ENCODE measurements around the gene CHRM5. TPM values are rescaled to one million over a fixed set of nuclear protein-coding genes. Genes with fewer than 3 reads are reported as not detected.

The CHRM5 gene
- polyA plus RNA-seq, 1 donor (not counting 4 experiments of a cell fraction or from before 2014, with no cell fraction given): 0.01 TPM

DNA sequence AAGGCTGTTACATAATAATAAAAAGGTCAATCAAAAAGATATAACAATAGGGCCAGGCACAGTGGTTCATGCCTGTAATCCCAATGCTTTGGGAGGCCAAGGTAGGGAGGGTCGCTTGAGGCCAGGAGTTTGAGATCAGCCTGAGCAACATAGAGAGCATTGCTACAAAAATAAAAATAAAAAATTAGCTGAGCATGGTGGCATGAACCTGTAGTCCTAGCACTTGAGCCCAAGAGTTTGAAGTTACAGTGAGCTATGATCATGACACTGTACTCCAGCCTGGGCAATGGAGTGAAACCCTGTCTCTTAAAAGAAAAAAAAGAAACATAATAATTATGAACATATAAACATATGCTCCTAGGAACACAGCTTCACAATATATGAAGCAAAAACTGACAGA, 41.4 kb downstream of the CHRM5 start:
- no peak overlapping the region for H3K4me2 ChIP-seq (ENCODE audit: control insufficient read depth, extremely low read depth, insufficient read depth, low read depth, low read length)
- TF ChIP-seq, protein P1, sequence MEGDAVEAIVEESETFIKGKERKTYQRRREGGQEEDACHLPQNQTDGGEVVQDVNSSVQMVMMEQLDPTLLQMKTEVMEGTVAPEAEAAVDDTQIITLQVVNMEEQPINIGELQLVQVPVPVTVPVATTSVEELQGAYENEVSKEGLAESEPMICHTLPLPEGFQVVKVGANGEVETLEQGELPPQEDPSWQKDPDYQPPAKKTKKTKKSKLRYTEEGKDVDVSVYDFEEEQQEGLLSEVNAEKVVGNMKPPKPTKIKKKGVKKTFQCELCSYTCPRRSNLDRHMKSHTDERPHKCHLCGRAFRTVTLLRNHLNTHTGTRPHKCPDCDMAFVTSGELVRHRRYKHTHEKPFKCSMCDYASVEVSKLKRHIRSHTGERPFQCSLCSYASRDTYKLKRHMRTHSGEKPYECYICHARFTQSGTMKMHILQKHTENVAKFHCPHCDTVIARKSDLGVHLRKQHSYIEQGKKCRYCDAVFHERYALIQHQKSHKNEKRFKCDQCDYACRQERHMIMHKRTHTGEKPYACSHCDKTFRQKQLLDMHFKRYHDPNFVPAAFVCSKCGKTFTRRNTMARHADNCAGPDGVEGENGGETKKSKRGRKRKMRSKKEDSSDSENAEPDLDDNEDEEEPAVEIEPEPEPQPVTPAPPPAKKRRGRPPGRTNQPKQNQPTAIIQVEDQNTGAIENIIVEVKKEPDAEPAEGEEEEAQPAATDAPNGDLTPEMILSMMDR (optimal IDR thresholded peaks at IDR 0.05 in 1 of 3, IDR thresholded peaks at IDR 0.05 in 1 of 3, conservative IDR thresholded peaks at IDR 0.05 in 1 of 3; ENCODE audit: extremely low read depth in 1 of 3, insufficient read depth in 2 of 3, low read length in 3 of 3): no peak
- TF ChIP-seq EZH2 (IDR thresholded peaks at IDR 0.05; ENCODE audit: low read length): no peak
- no peak for FAIRE-seq
- no peak for DNase-seq (ENCODE audit: low read depth, low spot score)
- H3K9me3 ChIP-seq (ENCODE audit: control insufficient read depth, low read depth, low read length): no peaks in the 10 kb centered on the region
- no peaks in the 10 kb centered on the region for H3K4me1 ChIP-seq (ENCODE audit: control insufficient read depth, extremely low read depth, insufficient read depth, low read length)
- no peak overlapping the region for H2AFZ ChIP-seq (ENCODE audit: control insufficient read depth, low read length)
- no peaks in the 10 kb centered on the region for H3K9me1 ChIP-seq (ENCODE audit: control insufficient read depth, extremely low read depth, insufficient read depth, low read length)
- H4K20me1 ChIP-seq (ENCODE audit: control insufficient read depth, extremely low read depth, insufficient read depth, low read length): no peaks in the 10 kb centered on the region
- no peak overlapping the region for H3K27ac ChIP-seq (ENCODE audit: control insufficient read depth, insufficient read depth, low read length)
- no peak overlapping the region for H3K4me3 ChIP-seq (ENCODE audit: control insufficient read depth in 2 of 3, extremely low read depth in 1 of 3, insufficient read depth in 2 of 3, low read depth in 1 of 3, low read length in 3 of 3)
- H3K79me2 ChIP-seq (ENCODE audit: control insufficient read depth, insufficient read depth, low read length): no peaks in the 10 kb centered on the region
- no peak overlapping the region for H3K9ac ChIP-seq (ENCODE audit: control insufficient read depth, extremely low read depth, insufficient read depth, low read length)
- H3K27me3 ChIP-seq (ENCODE audit: control insufficient read depth, extremely low read depth, insufficient read depth, low read length): no peaks in the 10 kb centered on the region
- H3K36me3 ChIP-seq (ENCODE audit: control insufficient read depth in 2 of 2, extremely low read depth in 1 of 2, insufficient read depth in 2 of 2, low read length in 2 of 2): no peaks in the 10 kb centered on the region
- dilution Hi-C loops (cut with MboI; ENCODE audit: extremely low pct_ligation_motif_present, low sequenced_read_pairs): no loop called here

DNA sequence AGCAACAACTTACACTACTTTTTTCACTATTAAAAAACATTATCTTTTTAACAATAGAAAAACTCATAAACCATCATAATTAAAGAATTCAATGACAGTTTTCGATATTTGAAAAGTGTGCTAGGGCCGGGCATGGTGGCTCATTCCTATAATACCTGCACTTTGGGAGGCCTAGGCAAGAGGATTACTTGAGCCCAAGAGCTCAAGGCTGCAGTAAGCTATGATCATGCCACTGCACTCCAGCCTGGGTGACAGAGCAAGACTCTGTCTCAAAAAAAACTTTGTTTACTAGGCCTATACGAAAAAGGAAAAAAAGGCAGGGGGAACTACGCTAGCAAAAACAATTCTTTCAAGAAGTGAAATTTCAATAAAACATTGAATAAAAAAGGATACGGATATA, 42.6 kb downstream of the CHRM5 start:
- FAIRE-seq (no peak), DNase-seq (ENCODE audit: low read depth, low spot score) (no peak)
- Histone ChIP-seq H3K4me2 (ENCODE audit: control insufficient read depth, extremely low read depth, insufficient read depth, low read depth, low read length) (no peak overlapping the region), H3K27ac (ENCODE audit: control insufficient read depth, insufficient read depth, low read length) (no peak overlapping the region), H3K9ac (ENCODE audit: control insufficient read depth, extremely low read depth, insufficient read depth, low read length) (no peak overlapping the region), H3K36me3 (ENCODE audit: control insufficient read depth in 2 of 2, extremely low read depth in 1 of 2, insufficient read depth in 2 of 2, low read length in 2 of 2) (no peaks in the 10 kb centered on the region), H3K79me2 (ENCODE audit: control insufficient read depth, insufficient read depth, low read length) (no peaks in the 10 kb centered on the region), H3K4me3 (ENCODE audit: control insufficient read depth in 2 of 3, extremely low read depth in 1 of 3, insufficient read depth in 2 of 3, low read depth in 1 of 3, low read length in 3 of 3) (no peak overlapping the region), H3K9me3 (ENCODE audit: control insufficient read depth, low read depth, low read length) (no peaks in the 10 kb centered on the region), H2AFZ (ENCODE audit: control insufficient read depth, low read length) (no peak overlapping the region), H3K27me3 (ENCODE audit: control insufficient read depth, extremely low read depth, insufficient read depth, low read length) (no peaks in the 10 kb centered on the region), H4K20me1 (ENCODE audit: control insufficient read depth, extremely low read depth, insufficient read depth, low read length) (no peaks in the 10 kb centered on the region), H3K4me1 (ENCODE audit: control insufficient read depth, extremely low read depth, insufficient read depth, low read length) (no peaks in the 10 kb centered on the region), H3K9me1 (ENCODE audit: control insufficient read depth, extremely low read depth, insufficient read depth, low read length) (no peaks in the 10 kb centered on the region)
- TF ChIP-seq, protein P1 (optimal IDR thresholded peaks at IDR 0.05 in 1 of 3, IDR thresholded peaks at IDR 0.05 in 1 of 3, conservative IDR thresholded peaks at IDR 0.05 in 1 of 3; ENCODE audit: extremely low read depth in 1 of 3, insufficient read depth in 2 of 3, low read length in 3 of 3): no peak
- TF ChIP-seq EZH2 (IDR thresholded peaks at IDR 0.05; ENCODE audit: low read length): no peak
- dilution Hi-C loops (cut with MboI; ENCODE audit: extremely low pct_ligation_motif_present, low sequenced_read_pairs): no loop called here
